CD4-positive, alpha-beta T cell treated with Interleukin-4 for 4 hours (primary cell): ENCODE data around the gene FBN1.

ENCODE experiments used
- DNase-seq: peaks from one replicate; pipeline ENCODE4 v3.0.0-alpha.2; 2020

Gene FBN1

DNA sequence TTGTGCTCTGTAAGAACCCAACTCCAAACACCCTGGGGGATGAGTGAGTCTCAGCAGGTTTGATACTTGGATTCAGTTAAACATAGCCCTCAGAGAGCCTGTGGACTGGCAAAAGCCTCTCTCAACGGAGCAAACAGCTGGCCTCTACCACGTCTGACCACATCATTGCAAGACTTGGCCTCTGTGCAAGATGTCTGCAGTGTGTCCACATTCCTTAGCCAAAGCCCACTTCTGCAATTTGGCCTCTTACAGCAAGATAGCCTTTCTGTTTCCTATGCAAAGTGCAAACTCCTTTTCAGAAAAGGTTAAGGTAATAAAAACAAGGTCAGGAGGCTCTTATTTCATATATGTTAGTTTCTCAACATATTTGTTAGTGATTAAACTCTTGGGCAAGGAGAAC, 27.9 kb downstream of the FBN1 start:
- no peak for DNase-seq

DNA sequence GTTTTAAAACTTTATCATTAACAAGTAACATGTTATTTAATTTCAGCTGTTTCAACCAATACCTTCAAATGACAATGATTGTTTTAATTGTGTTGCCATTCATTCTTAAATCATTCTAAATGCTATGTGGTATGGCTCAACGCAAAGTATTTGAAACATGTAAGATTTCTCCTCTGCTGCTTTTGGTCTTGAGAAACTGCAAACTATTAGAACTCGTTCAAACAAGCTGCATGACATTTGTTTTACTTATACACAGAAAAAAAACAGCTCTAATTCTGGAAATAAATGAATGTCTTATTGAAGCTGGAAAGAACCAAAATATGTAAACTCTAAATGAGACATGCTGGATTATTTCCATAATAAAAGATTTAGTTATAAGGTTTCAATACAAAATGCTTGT, 29.3 kb downstream of the FBN1 start:
- no peak for DNase-seq

DNA sequence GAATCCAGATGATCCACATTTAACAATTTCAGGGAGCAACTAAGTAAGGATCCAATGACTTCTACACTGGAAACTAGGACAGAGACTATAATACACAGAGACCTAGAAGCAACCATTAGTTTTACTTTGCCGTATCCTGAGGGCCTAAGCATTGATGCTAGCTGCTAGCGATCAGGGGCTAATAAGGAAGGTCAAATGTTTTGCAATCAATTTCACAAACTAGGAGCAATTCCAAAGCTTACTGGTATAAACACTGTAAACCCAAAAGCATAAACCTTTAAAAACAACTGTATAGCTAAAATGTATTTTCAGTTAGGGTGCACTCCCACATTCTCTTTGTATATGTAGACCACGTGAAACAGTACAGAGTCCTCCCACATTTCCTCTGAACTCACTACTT, 31.5 kb downstream of the FBN1 start:
- no peak for DNase-seq

DNA sequence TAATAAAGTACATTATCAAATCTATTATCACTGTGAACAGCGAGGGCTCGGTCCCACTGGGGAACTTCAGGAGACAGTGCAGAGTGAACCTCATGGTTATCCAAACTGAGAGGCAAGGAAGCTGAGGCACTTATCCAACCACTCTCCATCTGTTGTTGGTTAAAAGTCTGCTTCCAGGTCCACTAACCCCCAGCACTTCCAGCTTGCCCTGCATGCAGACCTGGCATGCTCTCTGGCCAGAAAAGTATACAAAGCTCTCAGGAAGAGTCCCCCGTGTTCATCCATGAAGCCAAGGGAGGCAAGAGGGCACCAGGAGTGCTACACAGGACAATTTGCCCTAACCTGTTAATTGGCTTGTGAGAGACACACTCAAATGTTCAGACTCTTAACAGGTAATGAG, 36.0 kb downstream of the FBN1 start:
- no peak for DNase-seq

DNA sequence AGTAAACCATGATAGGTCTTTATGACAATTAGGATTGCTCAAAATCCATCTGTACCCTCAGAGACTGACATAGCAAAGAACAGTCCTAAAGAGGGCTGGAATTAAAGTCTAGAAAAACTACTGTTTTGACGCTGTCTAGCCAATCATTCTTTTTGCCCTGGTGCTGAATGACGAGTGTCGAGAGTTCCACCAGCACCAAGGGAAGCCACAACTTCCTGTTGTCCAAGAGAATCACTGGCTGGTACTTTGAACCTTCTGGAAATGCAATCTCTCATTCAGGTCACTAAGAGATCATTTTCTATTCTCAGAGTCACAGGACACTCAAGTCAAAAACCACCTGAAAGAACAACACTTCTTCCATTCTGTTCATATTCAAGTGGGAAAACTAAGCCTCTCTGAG, 37.7 kb downstream of the FBN1 start:
- no peak for DNase-seq

DNA sequence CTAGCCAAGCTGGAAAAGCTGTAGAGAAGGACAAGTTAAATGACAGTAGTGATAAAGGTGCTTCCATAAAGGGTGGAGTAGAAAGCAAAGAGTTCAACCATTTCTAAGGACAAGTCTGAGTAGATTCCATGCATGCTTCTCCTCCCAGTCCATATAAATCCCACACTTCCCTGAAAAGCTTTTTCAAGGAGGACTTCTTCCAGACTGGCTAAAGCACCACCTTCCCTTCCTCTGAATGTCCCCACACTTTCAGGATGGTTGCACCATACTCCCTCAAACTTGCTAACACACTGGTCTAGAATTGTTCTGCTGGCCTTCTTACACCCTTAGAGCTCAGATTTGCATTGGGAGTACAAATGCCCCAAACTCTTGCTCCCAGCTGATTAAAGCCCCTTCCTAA, 40.9 kb downstream of the FBN1 start:
- no peak for DNase-seq

DNA sequence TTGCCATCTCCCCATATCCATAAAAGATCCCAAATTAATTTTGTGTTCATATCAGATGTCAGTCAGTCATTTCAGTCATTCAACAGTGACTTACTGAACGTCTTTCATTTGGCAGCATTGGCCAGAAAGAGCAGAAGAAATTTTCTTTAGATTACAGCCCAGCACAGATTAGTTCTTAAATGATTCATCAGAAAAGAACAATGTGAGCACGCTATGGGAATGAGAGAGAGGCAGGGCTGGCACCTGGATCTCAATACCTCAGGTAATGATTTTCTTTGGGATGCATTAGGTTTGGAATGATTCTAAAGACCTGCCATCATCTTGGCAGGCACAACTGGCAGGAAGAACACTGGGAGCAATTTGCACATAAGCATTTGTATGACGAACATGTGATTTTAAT, 41.6 kb downstream of the FBN1 start:
- no peak for DNase-seq

DNA sequence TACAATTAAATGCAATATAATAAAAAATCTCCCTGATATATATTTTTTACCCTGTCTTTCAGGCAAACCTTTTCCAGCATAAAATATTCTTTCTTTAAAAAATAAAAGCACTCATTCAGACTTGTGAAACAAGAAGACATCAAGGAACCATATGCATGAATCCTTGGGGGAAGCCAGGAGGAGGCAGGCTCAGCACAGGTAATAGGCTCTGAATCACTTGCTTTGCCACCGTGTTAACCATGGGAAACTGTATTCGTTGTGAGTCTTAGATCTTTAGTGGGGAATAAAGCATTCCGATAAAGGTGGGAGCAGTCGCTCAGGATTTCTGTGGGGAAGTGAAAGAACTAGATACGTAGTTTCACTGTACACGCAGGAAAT, 42.4 kb downstream of the FBN1 start:
- no peak for DNase-seq

DNA sequence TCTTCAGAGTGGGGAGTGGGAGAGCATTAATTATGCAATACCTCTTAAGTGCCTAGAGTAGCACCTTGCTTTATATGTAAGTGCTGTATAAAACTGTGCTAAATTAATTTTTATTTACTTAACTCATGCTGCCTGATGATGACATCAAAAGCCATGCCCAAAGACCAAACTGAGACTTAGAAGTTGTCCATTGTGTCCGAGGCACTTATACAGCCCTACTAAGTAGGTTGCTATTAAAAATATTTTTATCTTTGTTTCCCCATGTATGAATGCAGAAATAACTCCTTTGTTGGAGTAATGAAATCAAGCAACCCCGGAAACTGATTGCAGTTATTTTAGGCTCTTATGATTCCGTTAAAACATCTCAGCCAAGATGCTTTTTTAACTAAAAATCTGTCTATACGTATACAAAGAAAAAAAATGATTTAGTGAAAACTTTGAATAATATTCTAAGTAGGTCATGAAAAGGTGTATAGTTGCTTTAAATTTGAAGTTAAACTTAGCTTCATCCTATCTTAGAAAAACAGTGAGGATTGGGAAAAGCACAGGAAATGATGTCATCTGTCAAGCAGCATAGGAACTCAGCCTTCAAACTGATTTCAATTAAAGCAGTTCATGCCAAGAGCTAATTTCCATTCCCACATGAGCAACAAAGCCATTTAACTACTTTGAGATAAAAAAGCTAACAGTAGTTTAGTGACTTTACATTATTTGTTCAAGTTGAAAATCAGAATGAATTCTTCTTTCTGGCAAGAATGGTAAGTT, 43.0 kb downstream of the FBN1 start:
- DNase-seq: no peak

DNA sequence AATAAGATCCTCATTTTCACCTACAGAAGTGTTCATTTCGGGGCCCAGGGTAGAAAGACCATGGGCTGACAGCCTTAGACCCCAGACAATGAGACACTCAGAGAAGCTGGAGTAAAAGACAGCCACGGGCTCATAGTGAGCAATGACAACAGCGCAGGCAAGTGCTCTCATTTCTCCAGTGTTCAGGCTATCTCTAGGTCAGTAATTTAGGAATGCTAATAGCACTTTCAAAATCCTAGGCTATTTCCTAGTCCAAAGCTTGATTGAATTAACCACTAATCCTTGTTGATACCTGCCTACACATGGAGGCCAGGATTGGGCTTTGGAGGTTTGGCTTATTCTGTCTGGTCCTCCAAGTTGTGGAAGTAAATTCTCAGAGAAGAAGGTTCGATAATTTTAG, 44.4 kb downstream of the FBN1 start:
- DNase-seq: no peak

DNA sequence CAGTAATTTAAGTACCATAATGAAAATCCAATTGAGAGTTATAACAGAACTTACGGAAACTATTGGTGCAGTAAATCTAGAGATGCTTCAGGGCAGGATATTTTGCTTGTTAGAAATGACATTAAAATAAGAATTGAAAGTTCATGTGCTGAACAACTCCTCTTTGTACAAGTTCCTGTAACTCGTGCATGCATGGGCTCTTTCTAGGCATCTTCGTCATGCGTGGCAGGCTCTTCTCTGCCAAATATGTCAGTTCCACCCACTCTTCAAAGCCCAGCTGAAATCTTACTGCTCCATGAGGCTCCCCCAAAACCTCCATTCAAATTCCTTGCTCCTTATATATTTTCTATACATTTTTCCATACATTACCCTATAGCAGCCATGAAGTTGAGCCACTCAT, 48.7 kb downstream of the FBN1 start:
- DNase-seq: no peak

DNA sequence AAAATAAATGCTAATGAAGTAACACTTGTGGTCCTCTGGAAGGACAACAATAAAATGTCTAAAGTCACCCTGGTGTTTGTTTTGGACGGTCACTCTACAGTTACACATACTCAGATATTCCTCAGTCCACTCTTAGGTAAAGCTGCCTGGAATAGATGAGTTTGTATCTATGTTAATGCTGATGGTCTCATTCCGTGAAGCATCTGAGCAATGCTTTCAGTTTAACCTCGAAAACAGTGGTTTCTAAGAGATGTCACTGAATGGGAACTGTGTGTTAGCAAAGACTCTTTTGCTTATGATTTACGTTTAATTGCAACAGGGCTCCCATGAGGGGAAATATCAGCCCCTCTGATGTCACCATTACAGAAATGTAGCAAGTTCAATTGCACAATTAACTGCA, 49.1 kb downstream of the FBN1 start:
- DNase-seq: no peak

DNA sequence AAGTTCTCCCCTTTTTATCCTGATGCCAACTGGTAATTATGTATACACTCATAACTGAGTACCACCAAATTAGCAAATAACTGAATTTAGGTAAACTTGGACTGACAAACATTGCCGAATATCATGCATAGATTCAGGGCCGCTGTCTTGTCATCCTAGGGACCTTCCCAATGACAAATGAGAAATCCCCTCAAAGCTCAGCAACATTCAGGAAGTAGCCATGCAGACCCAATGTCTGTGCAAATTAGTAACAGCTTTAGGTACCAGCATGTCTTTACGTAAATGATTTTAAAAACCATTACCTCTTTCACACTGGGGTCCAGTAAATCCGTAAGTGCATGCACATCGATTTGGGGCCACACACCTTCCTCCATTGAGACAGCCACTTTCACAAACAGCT, 49.5 kb downstream of the FBN1 start:
- no peak for DNase-seq

DNA sequence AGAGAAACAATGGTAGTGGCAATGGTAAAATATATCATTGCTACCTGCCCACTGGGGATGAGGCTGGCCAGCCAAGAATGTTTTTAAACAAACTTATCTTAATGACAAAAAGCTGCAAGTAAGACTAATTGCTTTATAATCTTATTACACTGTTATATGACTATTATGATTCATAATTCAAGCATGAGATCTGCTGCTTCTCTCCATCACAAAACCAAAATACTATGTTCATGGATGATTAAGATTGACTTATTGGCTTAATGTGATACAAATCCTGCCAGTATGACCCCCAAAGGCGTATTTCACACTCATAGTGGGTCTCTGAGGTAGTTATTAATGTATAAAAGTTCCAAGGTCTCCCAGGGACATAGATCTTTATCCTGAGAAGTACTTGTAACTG, 52.6 kb downstream of the FBN1 start:
- DNase-seq: no peak

DNA sequence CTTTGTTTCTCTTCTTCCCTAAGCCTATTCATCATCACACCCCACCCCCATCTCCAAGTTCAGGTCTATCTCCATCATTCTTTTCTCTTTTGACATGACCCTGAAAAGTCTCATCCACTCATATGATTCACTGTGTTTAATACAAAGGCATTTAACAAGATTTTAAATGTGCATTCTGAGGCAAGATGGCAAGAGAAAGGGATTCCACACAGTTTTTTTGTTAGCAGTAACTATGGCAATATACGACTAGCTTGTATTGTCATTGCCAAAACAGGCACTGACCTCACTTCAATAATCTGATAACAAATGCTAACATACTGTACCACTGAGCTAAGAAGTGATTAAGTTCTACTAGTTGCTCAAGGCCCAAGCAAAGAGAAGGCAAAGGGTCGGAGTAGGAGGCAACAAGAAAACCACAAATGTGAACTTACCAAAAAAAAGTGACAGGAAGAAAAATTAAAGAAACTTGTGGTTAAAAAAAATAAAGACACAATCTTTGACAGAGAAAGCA, 53.2 kb downstream of the FBN1 start:
- DNase-seq: no peak

DNA sequence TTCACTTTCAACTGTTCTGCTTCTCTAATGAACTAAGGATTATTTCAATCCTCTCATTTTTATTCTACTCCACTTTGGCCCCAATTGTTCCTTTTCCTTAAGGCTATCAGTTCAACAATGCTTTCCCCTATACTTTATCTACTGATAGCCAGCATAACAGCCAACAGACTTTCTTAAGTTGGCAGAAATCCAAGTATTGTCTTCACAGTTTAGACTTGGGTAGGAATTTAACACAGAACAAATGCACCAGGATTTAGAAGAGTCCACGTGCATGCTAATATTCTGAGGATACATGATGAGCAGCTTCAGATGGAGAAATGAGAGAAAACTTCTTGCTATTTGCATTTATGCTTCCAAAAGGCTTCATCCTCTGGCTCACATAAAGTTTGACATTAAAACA, 54.8 kb downstream of the FBN1 start:
- no peak for DNase-seq

DNA sequence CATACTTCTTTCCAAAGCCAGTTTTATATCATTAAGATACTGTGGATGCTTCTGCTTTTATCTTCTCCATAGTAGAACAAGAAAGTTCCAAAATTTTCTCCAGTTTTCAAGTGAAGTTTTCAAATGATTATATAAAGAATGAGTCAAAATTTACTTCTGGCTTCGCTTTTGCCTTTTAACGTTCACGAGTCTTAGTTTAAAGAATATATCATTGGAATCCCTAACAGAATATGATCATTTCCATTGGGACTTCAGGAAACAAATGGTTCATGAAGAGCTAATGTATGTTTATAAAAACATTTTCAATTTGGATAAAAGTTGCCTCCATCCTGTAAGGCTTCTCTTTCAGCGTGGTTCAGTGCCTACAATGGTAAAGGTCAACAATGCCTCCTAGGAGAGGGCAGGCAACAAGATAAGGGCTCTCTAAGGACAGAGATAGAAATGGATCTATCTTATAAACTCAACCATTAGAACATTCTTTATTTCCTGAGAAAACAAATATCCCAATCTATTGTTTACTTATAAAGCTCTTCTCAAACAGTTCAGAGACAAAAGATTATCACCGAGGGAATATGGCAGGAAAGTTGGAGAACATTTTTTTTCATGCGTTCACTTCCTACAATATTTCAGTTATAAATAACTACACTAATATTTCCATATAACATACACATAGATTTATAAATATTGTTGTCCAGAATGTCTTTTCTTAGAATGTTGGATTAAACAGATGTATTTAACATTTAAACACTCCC, 60.5 kb downstream of the FBN1 start:
- no peak for DNase-seq

DNA sequence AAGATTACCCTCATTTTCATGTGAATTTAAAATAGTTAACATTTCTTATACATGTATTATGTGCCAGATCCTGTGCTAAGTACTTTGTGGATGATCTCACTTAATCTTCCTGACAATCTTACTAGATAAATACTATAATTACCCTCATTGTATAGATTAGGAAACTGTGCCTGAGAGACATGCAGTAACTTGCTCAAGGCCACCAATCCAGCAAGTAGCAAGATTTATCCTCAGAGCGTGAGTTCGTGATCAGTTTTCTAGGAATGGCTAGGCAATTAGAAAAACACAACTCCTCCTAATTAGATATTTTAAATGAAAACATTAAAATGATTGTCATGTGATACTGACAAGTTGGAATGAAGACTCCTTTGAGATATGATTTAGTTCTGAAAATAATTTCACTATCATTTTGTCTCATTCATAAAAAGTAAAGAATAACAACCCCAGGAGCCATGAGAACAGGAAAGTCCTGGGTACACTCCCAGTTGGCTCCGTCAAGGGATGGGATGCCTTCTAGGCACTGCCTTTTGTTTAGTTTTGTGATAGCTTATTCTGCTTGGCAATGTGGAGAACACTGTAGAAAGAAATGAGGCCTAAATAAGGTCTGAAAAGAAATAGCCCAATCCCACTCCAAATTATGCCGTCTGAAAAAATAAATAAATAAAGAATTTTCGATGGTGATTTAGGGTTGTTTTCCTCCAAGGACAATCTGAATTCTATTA, 61.3 kb downstream of the FBN1 start:
- no peak for DNase-seq

DNA sequence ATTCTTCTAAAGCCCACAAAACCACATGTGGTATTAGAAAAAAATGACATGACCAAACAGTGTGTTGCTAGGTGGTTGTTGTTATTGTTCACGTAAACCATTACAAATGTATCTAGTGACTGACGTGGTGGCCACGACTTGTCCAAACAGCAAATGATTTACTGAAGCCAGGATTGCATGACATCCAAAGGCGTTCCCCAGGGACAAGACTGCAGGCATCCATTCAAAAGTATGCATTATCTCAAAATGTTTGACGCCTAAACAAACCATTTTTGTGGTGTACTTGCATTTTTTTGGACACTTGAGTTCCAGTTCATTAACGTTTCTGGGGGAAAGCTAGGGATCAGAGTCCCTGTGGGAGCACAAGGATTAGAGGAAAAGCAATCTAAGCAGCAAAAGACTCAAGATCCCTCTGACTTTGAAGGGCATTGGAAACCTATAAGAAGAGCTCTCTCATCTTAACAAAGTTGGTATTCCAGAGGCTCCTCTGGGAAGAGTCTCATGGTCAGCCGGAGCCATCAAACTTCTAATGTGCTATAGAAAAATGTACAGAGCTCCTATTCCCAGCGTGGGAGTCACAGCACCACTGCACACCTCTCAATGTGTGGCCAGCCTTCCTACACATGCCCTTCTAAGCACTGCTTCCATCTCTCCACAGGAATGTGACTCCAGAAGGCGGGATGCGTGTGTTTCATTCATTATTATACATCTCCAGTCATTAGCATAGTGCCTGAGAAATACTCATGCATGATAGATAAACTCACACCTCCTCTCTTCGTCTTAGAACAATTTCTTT, 62.9 kb downstream of the FBN1 start:
- no peak for DNase-seq

DNA sequence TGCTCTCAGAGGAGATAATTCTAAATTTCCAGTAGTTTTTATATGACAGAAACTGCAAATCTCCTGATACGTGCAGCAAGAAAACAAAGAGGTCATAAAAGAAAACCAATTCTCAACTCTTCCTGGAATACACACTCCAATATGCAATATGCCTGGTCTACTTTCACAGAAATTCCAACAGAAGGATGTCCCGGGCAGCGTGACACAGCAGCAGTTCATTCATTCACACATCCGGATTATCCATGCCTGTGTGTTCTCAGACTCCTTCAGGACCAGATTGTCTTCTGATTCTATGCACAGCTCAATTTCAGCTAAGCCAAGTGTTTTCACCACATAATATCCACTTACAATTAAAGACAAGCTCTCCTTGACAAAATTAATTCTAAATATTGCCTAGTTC, 64.3 kb downstream of the FBN1 start:
- no peak for DNase-seq

DNA sequence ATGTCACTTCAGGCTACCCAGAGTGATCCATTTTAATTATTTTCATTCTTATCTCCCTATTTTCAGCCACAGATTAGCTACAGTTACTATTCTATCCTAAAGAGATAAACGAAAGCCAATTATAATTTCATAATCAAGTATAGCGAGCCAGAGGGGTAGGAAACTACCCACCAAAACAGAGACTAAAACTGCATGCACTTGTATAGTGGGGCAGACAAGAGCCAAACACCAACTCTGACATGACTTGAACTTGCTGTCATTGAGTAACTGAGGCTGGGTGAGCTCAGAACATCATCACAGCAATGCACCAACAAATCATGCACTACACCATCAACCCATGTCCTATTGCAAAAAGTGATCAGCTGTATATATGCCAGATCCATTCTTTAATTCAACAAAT, 64.8 kb downstream of the FBN1 start:
- no peak for DNase-seq

DNA sequence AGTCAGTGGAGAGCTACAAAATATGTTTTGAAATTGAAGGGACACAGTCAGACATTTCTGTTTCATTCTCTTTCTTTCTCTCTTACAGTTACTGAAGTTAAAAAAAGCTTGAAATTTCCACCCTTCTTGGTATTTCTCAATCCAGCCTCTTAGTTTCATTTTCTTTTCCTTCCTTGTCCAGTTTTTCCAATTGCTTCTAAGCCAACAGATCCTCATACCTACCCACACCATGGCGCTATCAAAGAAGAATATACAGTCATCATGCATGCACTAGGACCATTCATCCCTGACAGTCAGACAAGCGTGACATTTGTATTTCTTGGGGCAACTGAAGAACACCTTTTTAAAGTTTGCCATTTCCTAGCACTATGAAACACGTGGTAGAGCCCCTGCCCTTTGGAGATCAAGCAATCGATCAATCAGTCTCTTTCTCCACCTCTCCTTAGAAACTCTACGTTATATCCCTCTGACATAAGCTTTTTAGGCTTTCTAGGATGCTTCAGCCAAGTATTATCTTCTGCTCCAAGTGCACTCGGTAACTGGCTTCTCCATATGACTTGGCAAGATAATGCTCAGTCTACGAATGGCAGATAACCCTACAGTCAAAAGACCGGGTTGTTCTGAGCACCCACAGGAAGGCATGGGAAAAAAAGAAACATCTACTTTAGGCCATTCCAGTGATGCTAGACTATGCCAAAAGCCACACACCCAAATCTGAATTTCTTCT, 65.4 kb downstream of the FBN1 start:
- DNase-seq: no peak
